IPS-NIHi7 (cell line): ENCODE results near the gene COQ2.
"Not testable (repeated sequence)": the region's sequence is repeated elsewhere in the genome, so short reads cannot be mapped to it uniquely, and the experiment has no call there.

Source experiments
- DNase-seq: peaks from one replicate; pipeline ENCODE4 v3.0.0; 2012; ENCODE audit warnings: mixed read lengths; ENCODE audit errors: extremely low spot score

COQ2 gene

GRCh38 chr4:83283181-83283580, 1.4 kb downstream of the COQ2 start:
- DNase-seq, result no peak

GRCh38 chr4:83282049-83282535, 2.5 kb downstream of the COQ2 start:
- peak; percentile 31 for DNase-seq

DNA sequence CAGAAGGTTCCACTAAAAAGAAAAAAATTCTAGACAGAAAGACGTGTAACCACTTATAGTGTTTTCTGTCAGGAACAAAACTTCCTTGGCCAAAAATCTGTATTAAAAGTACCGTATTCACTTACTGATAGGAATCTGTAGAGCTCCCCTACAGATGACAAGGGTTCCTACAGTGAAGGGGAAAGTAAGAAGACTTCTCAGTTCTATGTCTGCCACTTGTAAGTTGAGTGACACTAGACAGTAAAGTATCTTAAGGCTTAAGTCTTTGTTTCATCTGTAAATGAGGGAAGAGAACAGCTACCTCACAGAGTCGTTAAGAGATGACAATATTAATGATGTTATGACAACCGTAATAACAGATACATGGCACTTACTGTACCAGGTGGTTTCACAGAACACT, 3.3 kb downstream of the COQ2 start:
- no peak for DNase-seq

DNA sequence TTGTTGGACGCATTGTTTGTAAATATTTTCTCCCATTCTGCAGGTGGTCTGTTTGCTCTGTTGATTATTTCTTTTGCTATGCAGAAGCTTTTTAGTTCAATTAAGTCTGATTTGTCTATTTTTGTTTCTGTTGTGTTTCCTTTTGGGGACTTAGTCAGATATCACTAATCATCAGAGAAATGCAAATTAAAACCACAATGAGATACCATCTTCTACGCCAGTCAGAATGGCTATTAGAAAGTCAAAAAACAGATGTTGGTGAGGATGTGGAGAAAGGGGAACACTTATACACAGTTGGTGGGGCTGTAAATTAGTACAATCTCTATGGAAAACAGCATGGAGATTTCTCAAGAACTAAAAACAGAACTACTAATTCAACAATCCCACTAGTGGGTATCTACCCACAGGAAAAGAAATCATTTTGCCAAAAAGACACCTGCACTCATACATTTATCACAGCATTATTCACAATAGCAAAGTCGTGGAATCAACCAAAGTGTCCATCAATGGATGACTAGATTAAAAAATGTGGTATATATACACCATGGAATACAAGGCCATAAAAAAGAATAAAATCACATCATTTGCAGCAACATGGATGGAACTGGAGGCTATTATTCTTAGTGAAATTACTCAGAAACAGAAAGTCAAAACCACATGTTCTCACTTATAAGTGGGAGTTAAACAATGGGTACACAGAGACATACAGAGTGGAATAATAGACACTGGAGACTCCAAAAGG, 8.1 kb downstream of the COQ2 start:
- DNase-seq, result no peak

DNA sequence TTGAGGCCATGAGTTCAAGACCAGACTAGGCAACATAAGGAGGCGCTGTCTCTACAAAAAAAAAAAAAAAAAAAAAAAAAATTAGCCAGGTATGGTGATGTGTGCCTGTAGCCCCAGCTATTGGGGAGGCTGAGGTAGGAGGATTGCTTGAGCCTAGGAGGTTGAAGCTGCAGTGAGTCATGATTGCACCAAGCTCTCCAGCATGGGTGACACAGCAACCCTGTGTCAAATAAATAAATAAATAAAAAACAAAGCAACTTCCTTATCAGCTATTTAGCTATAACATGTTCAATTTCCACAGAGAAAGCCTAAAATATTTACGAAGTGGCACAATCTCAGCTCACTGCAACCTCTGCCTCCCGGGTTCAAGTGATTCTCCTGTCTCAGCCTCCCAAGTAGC, 10.7 kb downstream of the COQ2 start:
- DNase-seq, result not testable (repeated sequence)

DNA sequence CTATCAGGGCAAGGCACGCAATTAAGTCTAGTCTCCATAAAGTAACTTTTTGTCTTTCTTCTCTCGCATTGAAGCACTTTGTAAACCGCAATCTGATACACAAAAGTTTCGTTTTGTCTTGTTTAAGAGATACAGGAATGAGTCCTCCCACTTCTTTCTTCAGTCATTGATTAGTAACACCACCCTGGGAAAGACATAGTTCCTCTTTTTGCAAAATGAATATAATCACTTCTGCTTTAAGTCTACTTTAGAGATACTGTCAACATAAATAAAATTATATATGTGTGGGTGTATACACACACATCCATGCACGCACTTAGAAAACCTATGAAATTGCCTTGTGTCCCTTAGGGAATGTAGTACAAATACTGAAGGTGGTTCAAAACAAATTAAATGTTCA, 11.7 kb downstream of the COQ2 start:
- no peak for DNase-seq

GRCh38 chr4:83269256-83269655, 15.3 kb downstream of the COQ2 start:
- DNase-seq, result no peak

DNA sequence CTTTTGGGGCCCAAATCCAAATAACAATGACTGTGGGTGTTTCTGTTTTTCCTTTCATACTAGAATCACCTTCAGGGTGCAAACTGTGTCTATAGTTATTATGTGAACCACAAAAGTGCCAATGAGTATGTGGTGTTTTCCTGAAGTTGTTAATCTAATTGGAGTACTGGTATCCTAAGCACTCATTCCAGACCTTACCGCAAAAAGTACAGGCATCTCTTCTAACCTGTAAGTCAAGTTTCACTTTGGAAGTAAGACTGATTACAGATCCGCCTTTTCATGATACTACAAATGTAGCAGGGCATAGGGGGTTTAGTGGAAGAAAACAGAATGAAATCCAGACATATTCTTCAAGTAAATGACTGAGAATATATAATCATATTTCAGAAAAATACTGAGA, 16.1 kb downstream of the COQ2 start:
- DNase-seq, result no peak

DNA sequence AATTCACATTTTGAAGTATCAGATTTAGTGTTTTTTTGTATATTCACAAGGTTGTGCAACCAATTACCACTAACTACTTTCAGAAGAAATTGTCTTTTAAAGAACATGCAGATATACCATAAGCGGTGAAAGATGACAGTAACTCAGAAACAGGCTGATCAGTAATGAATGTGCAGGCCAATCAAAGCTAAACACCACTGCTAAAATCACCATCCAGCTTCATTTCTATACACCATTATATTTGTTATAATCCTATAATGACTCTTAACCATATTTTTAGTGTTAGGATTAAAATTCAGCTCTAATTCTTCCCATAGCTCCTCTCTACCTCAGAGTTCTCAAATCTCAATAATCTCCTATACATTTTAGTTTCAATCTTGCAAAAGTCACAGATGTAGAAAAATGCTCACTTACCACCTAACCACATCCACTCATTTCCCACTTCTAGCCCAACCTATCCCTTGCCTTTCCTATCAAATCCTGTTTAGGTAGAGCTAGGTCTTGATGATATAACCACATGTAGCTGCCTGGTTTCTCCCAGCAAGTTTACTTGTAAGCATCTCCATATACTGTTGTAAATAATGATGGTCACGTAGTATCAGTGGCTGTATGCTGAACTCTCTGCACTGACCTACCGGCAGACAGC, 16.6 kb downstream of the COQ2 start:
- no peak for DNase-seq

GRCh38 chr4:83267121-83267829, 17.3 kb downstream of the COQ2 start:
- no peak for DNase-seq

DNA sequence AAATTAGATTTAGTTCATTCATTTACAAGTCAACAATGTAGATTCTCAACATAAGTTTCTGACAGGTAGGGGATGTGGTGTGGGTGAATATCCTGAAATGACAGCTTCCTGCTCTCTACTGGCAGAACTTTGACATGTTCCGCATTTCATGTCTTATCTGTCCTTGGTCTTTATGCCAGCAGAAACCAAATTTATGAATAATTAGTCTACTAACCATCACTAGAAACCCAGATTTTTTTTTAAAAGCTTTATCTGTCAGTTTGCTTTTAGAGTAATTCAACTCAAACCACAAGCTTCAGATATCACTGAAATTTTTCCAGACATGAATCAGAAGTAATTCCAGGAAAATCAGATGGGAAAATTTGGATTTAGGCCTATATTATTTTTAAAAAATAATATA, 17.9 kb downstream of the COQ2 start:
- no peak for DNase-seq

DNA sequence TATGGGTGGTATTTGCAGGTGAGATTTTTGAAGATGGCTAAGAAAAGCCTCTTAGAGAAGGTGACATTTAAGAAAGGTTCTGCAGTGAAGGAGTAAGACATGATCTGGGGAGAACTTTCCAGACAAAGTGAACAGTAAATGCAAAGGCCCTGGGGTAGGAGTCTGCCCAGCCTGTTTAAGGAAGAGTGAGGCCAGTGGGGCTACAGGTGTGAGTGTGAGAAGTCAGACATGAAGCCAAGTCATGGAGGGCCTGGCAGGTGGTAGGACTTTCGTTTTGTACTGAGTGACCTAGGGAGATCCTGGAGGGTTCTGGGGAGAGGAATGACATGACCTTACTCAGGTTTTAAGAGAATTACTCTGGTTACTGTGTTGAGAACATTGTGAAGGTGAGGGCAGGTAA, 21.5 kb downstream of the COQ2 start:
- DNase-seq, result no peak

DNA sequence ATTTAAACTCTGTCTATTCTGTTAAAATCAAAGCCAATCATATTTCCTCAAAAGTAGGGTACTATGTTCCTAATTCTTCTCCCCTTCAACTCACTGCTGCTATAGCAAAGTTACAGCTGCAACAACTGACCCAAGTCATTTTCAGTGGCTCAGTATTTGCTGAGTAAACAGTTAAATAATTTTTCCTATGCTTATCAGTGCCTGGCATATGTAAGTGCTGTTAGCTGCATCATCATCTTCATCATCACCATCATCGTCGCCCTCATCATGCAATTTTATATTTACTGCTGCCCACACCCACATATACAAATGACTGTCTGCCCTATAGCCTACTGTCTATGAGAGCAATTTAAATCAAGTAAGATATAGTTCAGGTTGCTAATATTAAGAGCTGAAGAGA, 21.9 kb downstream of the COQ2 start:
- no peak for DNase-seq

DNA sequence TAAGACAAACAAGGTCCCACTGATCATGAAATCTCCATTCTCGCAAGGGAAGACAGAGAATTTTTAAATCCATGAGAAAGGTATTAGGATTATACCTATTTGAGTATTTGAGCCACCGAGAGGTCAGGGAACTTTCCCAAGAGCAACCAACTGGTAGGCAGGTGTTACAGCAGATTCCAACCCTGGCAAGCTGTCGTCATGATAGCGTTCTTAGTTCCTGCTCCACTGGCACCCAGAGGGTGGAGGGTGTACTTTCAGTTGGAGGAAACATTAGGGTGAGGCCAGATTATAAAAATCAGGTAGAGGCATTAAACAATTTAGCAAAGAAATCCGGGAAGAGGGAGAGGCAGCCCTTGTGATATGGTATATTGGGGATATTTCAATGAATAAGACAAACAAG, 23.3 kb downstream of the COQ2 start:
- DNase-seq, result no peak

DNA sequence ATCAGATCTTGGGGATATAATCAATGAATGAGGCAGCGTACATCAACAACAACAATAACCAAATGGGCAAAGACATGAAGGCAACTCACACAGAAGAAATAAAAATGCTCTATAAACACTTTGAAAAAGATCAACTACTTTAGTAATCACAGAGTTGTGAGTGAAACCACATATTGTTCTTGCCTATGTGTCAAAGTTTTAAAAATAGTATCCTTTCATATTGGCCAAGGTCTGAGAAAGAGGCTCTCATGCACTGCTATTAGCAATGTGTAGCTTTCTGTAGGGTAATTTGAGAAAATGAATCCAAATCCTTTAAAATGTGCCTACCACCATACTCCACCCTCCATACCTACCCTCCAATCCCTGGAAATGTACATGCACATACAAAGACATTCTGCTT, 25.0 kb downstream of the COQ2 start:
- DNase-seq, result no peak

DNA sequence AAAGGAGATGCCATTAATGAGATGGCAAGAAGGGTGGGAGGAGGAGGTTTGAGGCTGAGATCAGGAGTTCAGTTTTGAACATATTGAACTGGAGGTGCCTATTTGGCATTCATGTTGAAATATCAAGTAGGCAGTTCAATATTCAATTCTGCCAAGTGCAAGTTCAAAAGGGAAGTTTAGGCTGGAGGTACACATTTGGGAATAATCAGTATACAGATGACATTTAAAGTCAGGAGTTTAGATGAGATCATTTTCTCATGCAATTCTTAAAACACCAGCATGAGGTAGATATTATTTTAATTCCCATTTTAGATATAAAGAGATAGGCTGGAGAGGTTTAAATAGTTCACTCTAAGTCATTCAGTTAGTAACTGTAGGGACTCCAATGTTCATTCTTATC, 26.1 kb downstream of the COQ2 start:
- no peak for DNase-seq

DNA sequence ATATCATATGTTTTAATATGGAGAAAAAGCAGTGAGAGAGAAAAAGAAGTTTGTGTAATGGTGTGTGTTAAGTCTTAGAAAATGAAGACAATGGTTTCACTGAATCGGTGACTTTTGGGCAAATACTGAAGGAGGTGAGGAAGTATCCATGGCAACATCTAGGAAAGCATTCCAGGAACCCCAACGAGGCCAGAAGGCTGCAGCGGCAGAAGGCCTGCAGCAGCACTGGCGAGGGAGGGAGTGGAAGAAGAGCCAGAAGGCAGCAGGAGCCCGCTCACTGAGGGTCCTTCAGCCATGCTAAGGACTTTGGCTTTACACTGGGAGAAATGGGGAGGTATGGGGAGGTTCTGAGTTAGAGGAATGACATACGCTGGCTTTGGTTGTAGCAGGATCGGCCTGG, 26.8 kb downstream of the COQ2 start:
- no peak for DNase-seq

GRCh38 chr4:83255584-83255983, 29.0 kb downstream of the COQ2 start:
- no peak for DNase-seq

- peak; percentile 85 for DNase-seq
Measured at GRCh38 chr4:83252782-83253405, 31.7 kb downstream of the COQ2 start.

GRCh38 chr4:83251447-83251830, 33.2 kb downstream of the COQ2 start:
- DNase-seq, result no peak

GRCh38 chr4:83250687-83251446, 33.7 kb downstream of the COQ2 start:
- DNase-seq, result no peak

DNA sequence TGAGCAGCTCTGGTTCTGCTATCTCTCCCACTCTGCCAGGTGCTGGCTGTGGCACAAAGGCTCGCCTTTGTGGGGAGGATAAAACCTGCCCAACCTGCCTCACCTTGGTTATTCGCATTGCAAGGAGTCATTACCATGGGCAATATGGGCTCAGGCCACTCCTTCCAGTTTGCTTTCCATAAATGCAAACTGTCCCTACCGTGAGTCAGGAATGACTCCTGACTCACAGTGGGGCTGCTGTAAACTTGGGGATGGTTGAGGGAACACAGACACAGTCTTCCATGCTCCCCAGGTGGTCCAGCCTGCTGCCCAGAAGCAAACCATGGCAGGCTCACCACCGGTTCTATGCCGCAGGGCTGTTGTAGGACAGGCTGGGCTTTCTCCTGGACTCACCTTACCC, 36.1 kb downstream of the COQ2 start:
- peak; percentile 25 for DNase-seq
